Hepatocyte (in vitro differentiated cells): ENCODE data around the gene CGRRF1. TPM values are rescaled to one million over a fixed set of nuclear protein-coding genes. Genes with fewer than 3 reads are reported as not detected.
A peak's percentile ranks its signal among the peaks of the same experiment; 100 is the strongest.

ENCODE experiments used
- DNase-seq: peaks from one replicate; pipeline ENCODE4 v3.0.0-alpha.2; 2016; ENCODE audit warnings: low spot score
- H2AFZ ChIP-seq: fragments of 200-600 bp; sonication (generic); 2 replicates; pipeline ENCODE4 v1.6.0; 2016; ENCODE audit warnings: antibody characterized with exemption, mild to moderate bottlenecking
- H3K27ac ChIP-seq: fragments of 200-600 bp; sonication (generic); 2 replicates; pipeline ENCODE4 v1.5.1; 2016; ENCODE audit warnings: mild to moderate bottlenecking
- H3K27me3 ChIP-seq: fragments of 200-600 bp; sonication (generic); 2 replicates; pipeline ENCODE4 v1.6.1; 2016
- H3K36me3 ChIP-seq: fragments of 200-600 bp; sonication (generic); replicated peaks from 2 replicates; pipeline ENCODE4 v1.5.1; 2016; ENCODE audit warnings: low read depth; ENCODE audit not compliant: insufficient read depth
- H3K4me1 ChIP-seq: fragments of 200-600 bp; sonication (generic); 2 replicates; pipeline ENCODE4 v1.5.1; 2016; ENCODE audit warnings: mild to moderate bottlenecking, moderate library complexity; ENCODE audit not compliant: insufficient read depth
- H3K4me2 ChIP-seq: fragments of 200-600 bp; sonication (generic); 2 replicates; pipeline ENCODE4 v1.6.0; 2016
- H3K4me3 ChIP-seq: fragments of 200-600 bp; sonication (generic); 2 replicates; pipeline ENCODE4 v1.5.1; 2016; ENCODE audit warnings: mild to moderate bottlenecking
- H3K79me2 ChIP-seq: fragments of 200-600 bp; sonication (generic); 2 replicates; pipeline ENCODE4 v1.6.0; 2017; ENCODE audit warnings: mild to moderate bottlenecking
- H3K9me2 ChIP-seq: fragments of 200-600 bp; sonication (generic); replicated peaks from 2 replicates; pipeline ENCODE4 v1.6.0; 2017; ENCODE audit warnings: mild to moderate bottlenecking; ENCODE audit not compliant: insufficient read depth
- H3K9me3 ChIP-seq: fragments of 200-600 bp; sonication (generic); 2 replicates; pipeline ENCODE4 v1.5.1; 2016; ENCODE audit warnings: low read depth, mild to moderate bottlenecking
- H4K20me1 ChIP-seq: fragments of 200-600 bp; sonication (generic); 2 replicates; pipeline ENCODE4 v1.6.0; 2016; ENCODE audit warnings: mild to moderate bottlenecking; ENCODE audit not compliant: insufficient read depth, poor library complexity, severe bottlenecking
- CTCF ChIP-seq: fragments of 200-600 bp; sonication (generic); IDR thresholded peaks from 2 replicates; pipeline ENCODE4 v1.5.1; 2016; ENCODE audit warnings: antibody characterized with exemption, mild to moderate bottlenecking; ENCODE audit not compliant: poor library complexity
- EZH2 ChIP-seq: fragments of 200-600 bp; sonication (generic); IDR thresholded peaks from 2 replicates; pipeline ENCODE4 v1.6.1; 2016; ENCODE audit warnings: antibody characterized with exemption, mild to moderate bottlenecking, borderline replicate concordance
- EZH2phosphoT487 ChIP-seq: fragments of 200-600 bp; sonication (generic); IDR thresholded peaks from one replicate; pipeline ENCODE4 v1.6.1; 2018; ENCODE audit warnings: antibody characterized with exemption, mild to moderate bottlenecking, low read depth, moderate library complexity; ENCODE audit not compliant: unreplicated experiment, severe bottlenecking
- WGBS: methylation state at CpG from one replicate; pipeline ENCODE4 v1.1.6; 2016; ENCODE audit warnings: low lambda C conversion rate; ENCODE audit errors: missing lambda C conversion rate; 5-methylcytosine and 5-hydroxymethylcytosine counted together
- polyA plus RNA-seq: library from polyadenylated mRNA; unstranded; fragments of >200 nt; fragmentation: Nextera tagmentation; extraction: Ambion mirVana; gene quantifications from 2 replicates; pipeline ENCODE4 v1.2.1, GENCODE V29; 2016
- total RNA-seq: library from RNA; depleted of rRNA; stranded (reverse); fragments of >200 nt; gene quantifications from 2 replicates; pipeline ENCODE4 v1.2.3, GENCODE V29; 2014

The CGRRF1 gene
- total and polyA plus RNA-seq, 2 experiments from 2014 or later = 20.7 to 27.0 TPM

GRCh38 chr14:54474232-54474793, 35.4 kb upstream of the CGRRF1 start:
- H2AFZ ChIP-seq = no peak overlapping the region
- H3K9me2 ChIP-seq = no peaks in the 10 kb centered on the region
- TF ChIP-seq EZH2 (no peak), EZH2phosphoT487 (no peak), CTCF (no peak)
- no peak overlapping the region for H3K4me3 ChIP-seq
- H3K9me3 ChIP-seq = no peaks in the 10 kb centered on the region
- peaks cover 17% of the 10 kb centered on the region for H3K4me1 ChIP-seq
- no peaks in the 10 kb centered on the region for H4K20me1 ChIP-seq
- no peak for DNase-seq
- H3K27me3 ChIP-seq = no peaks in the 10 kb centered on the region
- H3K4me2 ChIP-seq = peak overlapping the region; percentile 9
- H3K36me3 ChIP-seq = no peaks in the 10 kb centered on the region
- H3K27ac ChIP-seq = peak overlapping the region; percentile 8
- 56% methylated on average over 2 of the region's 2 CpGs for WGBS
- H3K79me2 ChIP-seq = peaks cover 4% of the 10 kb centered on the region

- Histone ChIP-seq H3K9me3 (no peaks in the 10 kb centered on the region), H3K27ac (no peak overlapping the region), H3K36me3 (no peaks in the 10 kb centered on the region), H3K4me2 (no peak overlapping the region), H2AFZ (no peak overlapping the region), H4K20me1 (no peaks in the 10 kb centered on the region), H3K79me2 (peaks cover 5% of the 10 kb centered on the region), H3K9me2 (no peaks in the 10 kb centered on the region), H3K4me1 (peaks cover 17% of the 10 kb centered on the region), H3K4me3 (no peak overlapping the region), H3K27me3 (no peaks in the 10 kb centered on the region)
- TF ChIP-seq CTCF (no peak), EZH2 (no peak), EZH2phosphoT487 (no peak)
- 75% methylated on average over 4 of the region's 4 CpGs for WGBS
- no peak for DNase-seq
These were observed 34.4 kb upstream of the CGRRF1 start for GRCh38 chr14:54475187-54475899.

- Histone ChIP-seq H3K27me3 (no peaks in the 10 kb centered on the region), H3K9me3 (no peaks in the 10 kb centered on the region), H3K4me1 (peaks cover 17% of the 10 kb centered on the region), H3K79me2 (peaks cover 8% of the 10 kb centered on the region), H3K36me3 (no peaks in the 10 kb centered on the region), H3K4me3 (no peak overlapping the region), H3K4me2 (no peak overlapping the region), H2AFZ (no peak overlapping the region), H3K27ac (no peak overlapping the region), H3K9me2 (no peaks in the 10 kb centered on the region), H4K20me1 (peaks cover 3% of the 10 kb centered on the region)
- WGBS = 87% methylated on average over 4 of the region's 4 CpGs
- no peak for TF ChIP-seq CTCF
- no peak for TF ChIP-seq EZH2phosphoT487
- TF ChIP-seq EZH2 = no peak
- DNase-seq = no peak
These were observed 33.8 kb upstream of the CGRRF1 start for GRCh38 chr14:54475911-54476310.
